T-cell (primary cell): ENCODE measurements around the gene PLD4. TPM values are rescaled to one million over a fixed set of nuclear protein-coding genes. Genes with fewer than 3 reads are reported as not detected.
A peak's percentile ranks its signal among the peaks of the same experiment; 100 is the strongest.
"Not testable (repeated sequence)": the region's sequence is repeated elsewhere in the genome, so short reads cannot be mapped to it uniquely, and the experiment has no call there.

Experiments
- ATAC-seq, 4 experiments: fragments of 200-7000 bp in 3 of 4; fragments of 150-1000 bp in 1 of 4; cut with Tn5 transposase; replicated peaks in 1 of 4; 1 replicate in 3 of 4; 2 replicates in 1 of 4; pipeline ENCODE4 v1.10.0; 2021; ENCODE audit warnings: moderate library complexity in 3 of 4, mild to moderate bottlenecking in 2 of 4, moderate number of reproducible peaks in 1 of 4
- CTCF ChIA-PET, 2 donors: fragments of 300-600 bp; sonication (Branson Sonifier 250); formaldehyde crosslinking; loops; one replicate each; lab custom pipeline; 2022; ENCODE audit warnings: antibody characterized with exemption in 2 of 2; lab: Charles Lee
- POLR2A ChIA-PET, 2 donors: fragments of 300-600 bp; sonication (Branson Sonifier 250); formaldehyde crosslinking; loops; one replicate each; lab custom pipeline; 2022; ENCODE audit warnings: antibody characterized with exemption in 2 of 2; lab: Charles Lee
- DNase-seq, 35 experiments: peaks; one replicate each; pipeline versions ENCODE4 v3.0.0 to v3.0.0-alpha.2; 2013 to 2023
- H3K27ac ChIP-seq: one replicate; pipeline ENCODE4 v1.5.1; 2013; ENCODE audit warnings: low read length
- H3K27me3 ChIP-seq, 2 experiments: replicated peaks in 1 of 2; 1 replicate in 1 of 2; 2 replicates in 1 of 2; pipeline versions ENCODE4 v1.6.1 to v1.7.0; 2013; ENCODE audit warnings: low read length in 1 of 2, mixed read lengths in 1 of 2; ENCODE audit not compliant: control insufficient read depth in 2 of 2, insufficient read depth in 2 of 2; ENCODE audit errors: extremely low read depth in 1 of 2
- H3K36me3 ChIP-seq, 2 donors: 1 replicate in 1 of 2; 2 replicates in 1 of 2; pipeline versions ENCODE4 v1.6.1 to v1.7.0; 2013; ENCODE audit warnings: low read length in 1 of 2; ENCODE audit not compliant: control insufficient read depth in 2 of 2, insufficient read depth in 1 of 2; ENCODE audit errors: extremely low read depth in 1 of 2
- H3K4me1 ChIP-seq, 2 experiments: 1 replicate in 1 of 2; 2 replicates in 1 of 2; pipeline versions ENCODE4 v1.6.1 to v1.7.0; 2013; ENCODE audit warnings: low read length in 2 of 2, mixed read lengths in 1 of 2; ENCODE audit not compliant: insufficient read depth in 2 of 2, control insufficient read depth in 1 of 2; ENCODE audit errors: extremely low read depth in 1 of 2
- H3K4me3 ChIP-seq, 2 donors: 1 replicate in 1 of 2; 2 replicates in 1 of 2; pipeline versions ENCODE4 v1.5.1 to v1.7.0; 2013; ENCODE audit warnings: mild to moderate bottlenecking in 2 of 2, low read length in 1 of 2, moderate library complexity in 1 of 2; ENCODE audit not compliant: control insufficient read depth in 1 of 2; ENCODE audit errors: extremely low read depth in 1 of 2
- H3K9me3 ChIP-seq: 2 replicates; pipeline ENCODE4 v1.7.0; 2013
- H3K27ac Mint-ChIP-seq, 2 donors: one replicate each; pipeline ENCODE4 v1.8.0; 2020 to 2021; ENCODE audit warnings: mild to moderate bottlenecking in 2 of 2, mixed read lengths in 2 of 2
- H3K27me3 Mint-ChIP-seq, 2 donors: one replicate each; pipeline ENCODE4 v1.8.0; 2021 to 2022; ENCODE audit warnings: mixed read lengths in 2 of 2
- H3K36me3 Mint-ChIP-seq: one replicate; pipeline ENCODE4 v1.8.0; 2021; ENCODE audit warnings: mixed read lengths
- H3K4me1 Mint-ChIP-seq, 3 donors: one replicate each; pipeline ENCODE4 v1.8.0; 2020 to 2022; ENCODE audit warnings: mixed read lengths in 3 of 3, mild to moderate bottlenecking in 1 of 3
- H3K4me3 Mint-ChIP-seq, 3 donors: one replicate each; pipeline ENCODE4 v1.8.0; 2020 to 2022; ENCODE audit warnings: mild to moderate bottlenecking in 3 of 3, mixed read lengths in 3 of 3, moderate library complexity in 3 of 3
- H3K9me3 Mint-ChIP-seq, 3 donors: one replicate each; pipeline ENCODE4 v1.8.0; 2020 to 2022; ENCODE audit warnings: mixed read lengths in 3 of 3
- WGBS: methylation state at CpG from one replicate; pipeline ENCODE4 v1.1.5; 2013; ENCODE audit warnings: missing lambda C conversion rate; ENCODE audit not compliant: insufficient coverage; 5-methylcytosine and 5-hydroxymethylcytosine counted together
- total RNA-seq, 35 experiments: library from RNA in 6 of 35; stranded (reverse) in 6 of 35; fragments of 120-200 nt in 1 of 35; gene quantifications; one replicate each; pipeline versions ENCODE4 v1.2.1 to v1.2.4 and lab custom pipeline; 2013 to 2026

Gene PLD4
- total RNA-seq, 5 donors from 2014 or later (not counting 1 experiment from before 2014, with no cell fraction given), result 0.65 to 4.9 (median 3.9) TPM

DNA sequence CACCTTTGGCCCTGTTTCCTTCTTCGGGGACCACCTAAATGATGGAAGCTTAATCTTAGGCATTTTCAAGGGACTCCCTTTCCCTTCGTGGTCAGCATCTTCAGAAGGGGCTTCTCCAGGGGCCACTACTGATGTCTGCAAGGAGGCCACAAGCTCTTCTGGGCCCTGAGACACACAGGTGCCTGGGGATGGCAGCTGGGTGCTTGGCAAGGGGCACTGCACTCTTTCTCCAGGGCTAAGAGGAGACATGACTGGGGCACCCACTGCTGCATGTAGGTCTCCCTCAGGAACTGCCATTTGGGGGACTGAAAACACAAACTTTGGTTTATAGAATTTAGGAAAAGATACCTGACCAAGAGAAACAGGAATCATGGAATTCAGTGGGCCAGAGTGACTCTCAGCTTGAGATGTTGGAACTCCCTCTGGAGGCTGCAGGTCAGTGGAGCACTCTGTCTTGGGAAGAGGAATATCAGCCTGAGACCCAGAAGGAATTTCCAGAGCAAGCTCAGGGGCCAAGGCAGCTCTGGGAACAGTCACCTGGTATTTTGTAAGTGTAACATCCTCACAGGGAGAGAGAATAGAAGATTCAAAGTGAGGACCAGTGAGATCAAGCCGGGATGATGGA is 16.0 kb downstream of the PLD4 start:
- H3K27ac Mint-ChIP-seq, result no peak overlapping the region
- Histone ChIP-seq H3K9me3 (no peaks in the 10 kb centered on the region), H3K36me3 (no peaks in the 10 kb centered on the region), H3K4me1 (no peaks in the 10 kb centered on the region), H3K4me3 (no peak overlapping the region), H3K27ac (no peak overlapping the region), H3K27me3 (peaks cover 0 to 42% of the 10 kb centered on the region in 2 experiments)
- ChIA-PET CTCF (no interaction called here), POLR2A (interaction anchor here in 1 of 2 donors (0.6 kb wide), 1 partner anchor 285 kb away, joined by 3 read pairs; no protein-coding TSS in a partner anchor)
- no peak for ATAC-seq
- WGBS, result 76% methylated on average over 3 of the region's 3 CpGs
- H3K9me3 Mint-ChIP-seq, result no peaks in the 10 kb centered on the region
- no peaks in the 10 kb centered on the region for H3K36me3 Mint-ChIP-seq
- peaks cover 3 to 4% of the 10 kb centered on the region in 2 donors for H3K27me3 Mint-ChIP-seq
- H3K4me1 Mint-ChIP-seq, result no peaks in the 10 kb centered on the region
- no peak for DNase-seq
- no peak overlapping the region for H3K4me3 Mint-ChIP-seq

DNA sequence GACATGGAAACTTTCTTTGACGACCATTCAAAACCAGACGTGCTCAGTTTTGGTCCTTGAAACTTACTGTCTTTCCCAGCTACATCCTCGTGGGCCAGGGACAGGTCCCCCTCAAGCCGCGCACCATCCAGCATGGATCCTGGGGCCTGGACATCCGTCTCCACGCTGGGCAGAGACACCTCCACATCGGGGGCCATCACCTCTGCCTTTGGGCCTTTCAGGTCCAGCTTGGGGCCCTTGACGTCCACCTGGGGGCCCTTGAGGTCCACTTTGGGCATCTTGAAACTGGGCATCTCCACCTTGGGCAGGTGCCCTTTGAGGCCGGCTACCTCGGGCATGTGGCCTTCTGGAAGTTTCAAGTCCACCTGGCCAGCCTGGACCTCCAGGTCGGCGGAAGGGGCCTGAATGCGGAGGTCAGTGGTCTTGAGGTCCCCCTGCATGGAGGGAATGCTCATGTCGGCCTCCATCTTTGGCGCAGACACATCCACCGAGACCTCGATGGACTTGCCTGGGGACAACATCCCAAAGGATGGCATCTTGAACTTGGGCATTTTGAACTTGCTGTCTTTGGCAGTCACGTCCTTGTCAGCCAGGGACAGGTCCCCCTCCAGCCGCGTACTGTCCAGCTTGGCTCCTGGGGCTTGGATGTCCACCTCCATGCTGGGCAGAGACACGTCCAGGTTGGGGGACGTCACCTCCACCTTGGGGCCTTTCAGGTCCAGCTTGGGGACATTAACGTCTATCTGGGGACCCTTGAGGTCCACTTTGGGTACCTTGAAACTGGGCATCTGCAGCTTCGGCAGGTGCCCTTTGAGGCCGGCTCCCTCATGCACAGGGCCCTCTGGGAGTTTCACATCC is 17.1 kb downstream of the PLD4 start:
- WGBS, result 84% methylated on average over 26 of the region's 26 CpGs
- H3K9me3 ChIP-seq, result no peaks in the 10 kb centered on the region
- peaks cover 0 to 32% of the 10 kb centered on the region in 2 experiments for H3K27me3 ChIP-seq
- H3K4me1 ChIP-seq, result no peaks in the 10 kb centered on the region
- DNase-seq, result no peak
- Mint-ChIP-seq H3K4me3 (no peak overlapping the region), H3K4me1 (no peaks in the 10 kb centered on the region), H3K27ac (no peak overlapping the region), H3K9me3 (no peaks in the 10 kb centered on the region), H3K27me3 (peaks cover 3 to 4% of the 10 kb centered on the region in 2 donors), H3K36me3 (no peaks in the 10 kb centered on the region)
- no peak overlapping the region for H3K4me3 ChIP-seq
- no peak for ATAC-seq
- POLR2A ChIA-PET, result interaction anchor here in 1 of 2 donors (0.6 kb wide), 1 partner anchor 284 kb away, joined by 3 read pairs; no protein-coding TSS in a partner anchor
- CTCF ChIA-PET, result no interaction called here
- H3K36me3 ChIP-seq, result no peaks in the 10 kb centered on the region
- no peak overlapping the region for H3K27ac ChIP-seq

DNA sequence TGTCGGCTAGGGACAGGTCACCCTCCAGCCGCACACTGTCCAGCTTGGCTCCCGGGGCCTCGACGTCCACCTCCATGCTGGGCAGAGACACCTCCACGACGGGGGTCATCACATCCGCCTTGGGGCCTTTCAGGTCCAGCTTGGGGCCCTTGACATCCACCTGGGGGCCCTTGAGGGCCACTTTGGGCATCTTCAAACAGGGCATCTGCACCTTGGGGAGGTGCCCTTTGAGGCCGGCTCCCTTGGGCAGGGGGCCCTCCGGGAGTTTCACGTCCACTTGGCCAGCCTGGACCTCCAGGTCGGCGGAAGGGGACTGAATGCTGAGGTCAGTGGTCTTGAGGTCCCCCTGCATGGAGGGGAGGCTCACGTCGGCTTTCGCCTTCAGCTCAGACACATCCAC is 17.9 kb downstream of the PLD4 start:
- Histone ChIP-seq H3K4me3 (no peak overlapping the region), H3K4me1 (no peaks in the 10 kb centered on the region), H3K36me3 (no peaks in the 10 kb centered on the region), H3K27ac (no peak overlapping the region), H3K27me3 (peaks cover 0 to 32% of the 10 kb centered on the region in 2 experiments), H3K9me3 (no peaks in the 10 kb centered on the region)
- H3K27me3 Mint-ChIP-seq, result peaks cover 3% of the 10 kb centered on the region in 2 donors
- no peak overlapping the region for H3K27ac Mint-ChIP-seq
- DNase-seq (no peak), ATAC-seq (no peak)
- WGBS, result 88% methylated on average over 16 of the region's 16 CpGs
- H3K36me3 Mint-ChIP-seq, result no peaks in the 10 kb centered on the region
- H3K4me3 Mint-ChIP-seq, result no peak overlapping the region
- no peaks in the 10 kb centered on the region for H3K9me3 Mint-ChIP-seq
- no peaks in the 10 kb centered on the region for H3K4me1 Mint-ChIP-seq
- ChIA-PET CTCF (no interaction called here), POLR2A (no interaction called here)

DNA sequence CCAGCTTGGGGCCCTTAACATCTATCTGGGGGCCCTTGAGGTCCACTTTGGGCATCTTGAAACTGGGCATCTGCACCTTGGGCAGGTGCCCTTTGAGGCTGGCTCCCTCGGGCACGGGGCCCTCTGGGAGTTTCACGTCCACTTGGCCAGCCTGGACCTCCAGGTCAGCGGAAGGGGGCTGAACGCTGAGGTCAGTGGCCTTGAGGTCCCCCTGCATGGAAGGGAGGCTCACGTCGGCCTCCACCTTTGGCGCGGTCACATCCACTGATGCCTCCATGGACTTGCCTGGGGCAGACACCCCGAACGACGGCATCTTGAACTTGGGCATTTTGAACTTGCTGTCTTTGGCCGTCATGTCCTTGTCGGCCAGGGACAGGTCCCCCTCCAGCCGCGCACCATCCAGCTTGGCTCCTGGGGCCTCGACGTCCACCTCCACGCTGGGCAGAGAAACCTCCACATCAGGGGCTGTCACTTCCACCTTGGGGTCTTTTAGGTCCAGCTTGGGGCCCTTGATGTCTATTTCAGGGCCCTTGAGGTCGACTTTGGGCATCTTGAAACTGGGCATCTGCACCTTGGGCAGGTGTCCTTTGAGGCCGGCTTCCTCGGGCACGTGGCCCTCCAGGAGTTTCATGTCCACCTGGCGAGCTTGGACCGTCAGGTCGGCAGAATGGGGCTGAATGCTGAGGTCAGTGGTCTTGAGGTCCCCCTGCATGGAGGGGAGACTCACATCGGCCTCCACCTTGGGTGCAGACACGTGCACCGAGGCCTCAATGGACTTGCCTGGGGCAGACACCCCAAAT is 18.7 kb downstream of the PLD4 start:
- WGBS, result 88% methylated on average over 21 of the region's 29 CpGs
- ATAC-seq, H3K27ac ChIP-seq, H3K4me3 ChIP-seq, DNase-seq, CTCF ChIA-PET, H3K4me1 ChIP-seq, H3K27me3 Mint-ChIP-seq, H3K9me3 ChIP-seq, H3K36me3 ChIP-seq, H3K36me3 Mint-ChIP-seq, POLR2A ChIA-PET, H3K4me3 Mint-ChIP-seq, H3K4me1 Mint-ChIP-seq, H3K27ac Mint-ChIP-seq, H3K9me3 Mint-ChIP-seq: not testable (repeated sequence)
- peaks cover 0 to 29% of the 10 kb centered on the region in 2 experiments for H3K27me3 ChIP-seq

DNA sequence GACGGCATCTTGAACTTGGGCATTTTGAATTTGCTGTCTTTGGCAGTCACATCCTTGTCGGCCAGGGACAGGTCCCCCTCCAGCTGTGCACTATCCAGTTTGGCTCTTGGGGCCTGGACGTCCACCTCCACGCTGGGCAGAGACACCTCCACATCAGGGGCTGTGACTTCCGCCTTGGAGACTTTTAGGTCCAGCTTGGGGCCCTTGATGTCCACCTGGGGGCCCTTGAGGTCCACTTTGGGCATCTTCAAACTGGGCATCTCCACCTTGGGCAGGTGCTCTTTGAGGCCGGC is 19.3 kb downstream of the PLD4 start:
- H3K9me3 Mint-ChIP-seq, H3K27ac ChIP-seq, H3K4me3 Mint-ChIP-seq, DNase-seq, H3K4me3 ChIP-seq, POLR2A ChIA-PET, H3K36me3 ChIP-seq, H3K4me1 Mint-ChIP-seq, H3K4me1 ChIP-seq, H3K27ac Mint-ChIP-seq, ATAC-seq, CTCF ChIA-PET, H3K27me3 Mint-ChIP-seq, H3K36me3 Mint-ChIP-seq, H3K9me3 ChIP-seq: not testable (repeated sequence)
- H3K27me3 ChIP-seq, result peaks cover 0 to 29% of the 10 kb centered on the region in 2 experiments
- 71% methylated on average over 5 of the region's 6 CpGs for WGBS

DNA sequence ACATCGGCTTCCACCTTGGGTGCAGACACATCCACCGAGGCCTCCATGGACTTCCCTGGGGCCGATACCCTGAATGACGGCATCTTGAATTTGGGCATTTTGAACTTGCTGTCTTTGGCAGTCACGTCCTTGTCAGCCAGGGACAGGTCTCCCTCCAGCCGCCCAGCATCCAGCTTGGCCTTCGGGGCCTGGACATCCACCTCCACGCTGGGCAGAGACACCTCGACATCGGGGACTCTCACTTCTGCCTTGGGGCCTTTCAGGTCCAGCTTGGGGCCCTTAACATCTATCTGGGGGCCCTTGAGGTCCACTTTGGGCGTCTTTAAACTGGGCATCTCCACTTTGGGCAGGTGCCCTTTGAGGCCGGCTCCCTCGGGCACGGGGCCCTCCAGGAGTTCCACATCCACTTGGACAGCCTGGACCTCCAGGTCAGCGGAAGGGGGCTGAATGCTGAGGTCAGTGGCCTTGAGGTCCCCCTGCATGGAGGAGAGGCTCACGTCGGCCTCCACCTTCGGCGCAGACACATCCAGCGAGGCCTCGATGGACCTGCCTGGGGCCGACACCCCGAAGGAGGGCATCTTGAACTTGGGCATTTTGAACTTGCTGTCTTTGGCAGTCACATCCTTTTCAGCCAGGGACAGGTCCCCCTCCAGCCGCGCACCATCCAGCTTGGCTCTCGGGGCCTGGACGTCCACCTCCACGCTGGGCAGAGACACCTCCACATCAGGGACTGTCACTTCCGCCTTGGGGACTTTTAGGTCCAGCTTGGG is 19.9 kb downstream of the PLD4 start:
- H3K27ac Mint-ChIP-seq, H3K4me3 ChIP-seq, H3K9me3 ChIP-seq, H3K9me3 Mint-ChIP-seq, H3K4me1 ChIP-seq, H3K4me1 Mint-ChIP-seq, ATAC-seq, H3K36me3 Mint-ChIP-seq, CTCF ChIA-PET, H3K4me3 Mint-ChIP-seq, POLR2A ChIA-PET, H3K27me3 Mint-ChIP-seq, H3K27ac ChIP-seq, H3K36me3 ChIP-seq: not testable (repeated sequence)
- WGBS, result 87% methylated on average over 19 of the region's 29 CpGs
- H3K27me3 ChIP-seq, result peaks cover 0 to 25% of the 10 kb centered on the region in 2 experiments
- DNase-seq, result peak in 1 of 35 experiments; percentile 1
